ENCODE data around the gene LRP1-AS. TPM values are rescaled to one million over a fixed set of nuclear protein-coding genes. Genes with fewer than 3 reads are reported as not detected.

The LRP1-AS gene
- total RNA-seq, 1 experiment from 2014 or later, result not detected

- intact Hi-C loops (cut with micrococcal nuclease; ENCODE audit: unreplicated experiment), result no loop called here
- in situ Hi-C loops (cut with HindIII; ENCODE audit: low pct_unique_long_range_greater_than_20kb, low sequenced_read_pairs), result no loop called here
These were observed 49.0 kb upstream of the LRP1-AS start for GRCh38 chr12:57196439-57196838.

GRCh38 chr12:57195611-57196371 is 48.4 kb upstream of the LRP1-AS start:
- ChIA-PET CTCF (no interaction called here), POLR2A (no interaction called here)
- Histone ChIP-seq H3K27ac (ENCODE audit: low read length) (no peak overlapping the region), H3K36me3 (ENCODE audit: control insufficient read depth, insufficient read depth, low read length) (no peaks in the 10 kb centered on the region), H3K27me3 (ENCODE audit: control insufficient read depth, insufficient read depth, low read length) (no peaks in the 10 kb centered on the region), H3K9me3 (ENCODE audit: control insufficient read depth, insufficient read depth, low read depth, low read length) (no peaks in the 10 kb centered on the region), H3K4me1 (ENCODE audit: control insufficient read depth, insufficient read depth, low read length) (no peaks in the 10 kb centered on the region), H3K4me3 (ENCODE audit: low read depth in 2 of 2, low read length in 2 of 2) (no peak overlapping the region)
- no TSS peak for BruUV-seq (replicated peaks)
- DNase-seq (ENCODE audit: low read depth, low spot score) (no peak), ATAC-seq (no peak)
- intact Hi-C loops (cut with micrococcal nuclease; ENCODE audit: unreplicated experiment) (no loop called here), in situ Hi-C loops (cut with HindIII; ENCODE audit: low pct_unique_long_range_greater_than_20kb, low sequenced_read_pairs) (no loop called here)
- no peak for TF ChIP-seq SIN3A (IDR thresholded peaks at IDR 0.05; ENCODE audit: borderline replicate concordance, insufficient read depth, low read depth, low read length)
- TF ChIP-seq TCF7L2 (IDR thresholded peaks at IDR 0.05; ENCODE audit: low read depth, low read length), result no peak
- TF ChIP-seq CTCF (IDR thresholded peaks at IDR 0.05), result no peak
- no peak for TF ChIP-seq POLR2AphosphoS5 (IDR thresholded peaks at IDR 0.05; ENCODE audit: low read depth, low read length)
- no peak for TF ChIP-seq REST (IDR thresholded peaks at IDR 0.05; ENCODE audit: insufficient read depth in 1 of 2, low read depth in 2 of 2, low read length in 1 of 2)

More at GRCh38 chr12:57196439-57196838, 49.0 kb upstream of the LRP1-AS start:
- H3K4me3 ChIP-seq (ENCODE audit: low read depth in 2 of 2, low read length in 2 of 2), result no peak overlapping the region
- POLR2A ChIA-PET, result no interaction called here
- DNase-seq (ENCODE audit: low read depth, low spot score), result no peak
- no peaks in the 10 kb centered on the region for H3K9me3 ChIP-seq (ENCODE audit: control insufficient read depth, insufficient read depth, low read depth, low read length)
- CTCF ChIA-PET, result no interaction called here
- H3K4me1 ChIP-seq (ENCODE audit: control insufficient read depth, insufficient read depth, low read length), result no peaks in the 10 kb centered on the region
- TF ChIP-seq CTCF (IDR thresholded peaks at IDR 0.05) (no peak), POLR2AphosphoS5 (IDR thresholded peaks at IDR 0.05; ENCODE audit: low read depth, low read length) (no peak), REST (IDR thresholded peaks at IDR 0.05; ENCODE audit: insufficient read depth in 1 of 2, low read depth in 2 of 2, low read length in 1 of 2) (no peak), TCF7L2 (IDR thresholded peaks at IDR 0.05; ENCODE audit: low read depth, low read length) (no peak), SIN3A (IDR thresholded peaks at IDR 0.05; ENCODE audit: borderline replicate concordance, insufficient read depth, low read depth, low read length) (no peak)
- no peaks in the 10 kb centered on the region for H3K36me3 ChIP-seq (ENCODE audit: control insufficient read depth, insufficient read depth, low read length)
- H3K27ac ChIP-seq (ENCODE audit: low read length), result no peak overlapping the region
- BruUV-seq (replicated peaks), result no TSS peak
- no peaks in the 10 kb centered on the region for H3K27me3 ChIP-seq (ENCODE audit: control insufficient read depth, insufficient read depth, low read length)
- no peak for ATAC-seq
